HG03521 (cell line): ENCODE results near the gene CCN6.
"Not testable (repeated sequence)": the region's sequence is repeated elsewhere in the genome, so short reads cannot be mapped to it uniquely, and the experiment has no call there.

ENCODE experiments used
- ATAC-seq: cut with Tn5 transposase; IDR thresholded peaks from one replicate; pipeline ENCODE4 v1.9.1; 2021; ENCODE audit warnings: mild to moderate bottlenecking, moderate library complexity; ENCODE audit not compliant: unreplicated experiment

CCN6 gene

GRCh38 chr6:112029045-112029822, 24.7 kb upstream of the CCN6 start:
- ATAC-seq: no peak

GRCh38 chr6:112030206-112030960, 23.5 kb upstream of the CCN6 start:
- no peak for ATAC-seq

GRCh38 chr6:112030961-112031660, 22.8 kb upstream of the CCN6 start:
- no peak for ATAC-seq

- ATAC-seq: no peak
These were observed 21.9 kb upstream of the CCN6 start for GRCh38 chr6:112031960-112032359.

GRCh38 chr6:112032728-112033127, 21.2 kb upstream of the CCN6 start:
- no peak for ATAC-seq

- no peak for ATAC-seq
These were observed 19.9 kb upstream of the CCN6 start for GRCh38 chr6:112033791-112034615.

- no peak for ATAC-seq
These were observed 19.3 kb upstream of the CCN6 start for GRCh38 chr6:112034616-112034995.

GRCh38 chr6:112036088-112036637, 17.7 kb upstream of the CCN6 start:
- no peak for ATAC-seq

GRCh38 chr6:112037783-112038216, 16.1 kb upstream of the CCN6 start:
- no peak for ATAC-seq

GRCh38 chr6:112038268-112038667, 15.6 kb upstream of the CCN6 start:
- no peak for ATAC-seq

- no peak for ATAC-seq
These were observed 15.0 kb upstream of the CCN6 start for GRCh38 chr6:112038756-112039430.

- no peak for ATAC-seq
These were observed 14.5 kb upstream of the CCN6 start for GRCh38 chr6:112039431-112039770.

GRCh38 chr6:112040956-112041355, 12.9 kb upstream of the CCN6 start:
- no peak for ATAC-seq

- no peak for ATAC-seq
These were observed 12.4 kb upstream of the CCN6 start for GRCh38 chr6:112041535-112041934.

- ATAC-seq: peak; percentile 88
These were observed 10.6 kb upstream of the CCN6 start for GRCh38 chr6:112043032-112044007.

- no peak for ATAC-seq
These were observed 9.7 kb upstream of the CCN6 start for GRCh38 chr6:112044196-112044595.

GRCh38 chr6:112044856-112045255, 9.0 kb upstream of the CCN6 start:
- ATAC-seq: no peak

GRCh38 chr6:112047523-112047922, 6.4 kb upstream of the CCN6 start:
- ATAC-seq: not testable (repeated sequence)
